Fibroblast of mammary gland (primary cell): ENCODE measurements around the gene CSF2RB.

ENCODE experiments used
- DNase-seq: peaks from one replicate; pipeline ENCODE4 v3.0.0-alpha.2; 2010; ENCODE audit warnings: low read depth
- H3K4me3 ChIP-seq: 2 replicates; pipeline ENCODE4 v1.5.1; 2011; ENCODE audit warnings: low read depth, mild to moderate bottlenecking, low read length, moderate library complexity; ENCODE audit not compliant: control insufficient read depth
- TF ChIP-seq, protein P1 (sequence below): conservative IDR thresholded peaks from 2 replicates; pipeline ENCODE4 v1.5.1; 2011; ENCODE audit warnings: low read depth, low read length, inconsistent platforms; ENCODE audit not compliant: control insufficient read depth, insufficient read depth

CSF2RB gene

GRCh38 chr22:36886016-36886415 lies 27.4 kb upstream of the CSF2RB start:
- H3K4me3 ChIP-seq: no peak overlapping the region
- TF ChIP-seq, protein P1, sequence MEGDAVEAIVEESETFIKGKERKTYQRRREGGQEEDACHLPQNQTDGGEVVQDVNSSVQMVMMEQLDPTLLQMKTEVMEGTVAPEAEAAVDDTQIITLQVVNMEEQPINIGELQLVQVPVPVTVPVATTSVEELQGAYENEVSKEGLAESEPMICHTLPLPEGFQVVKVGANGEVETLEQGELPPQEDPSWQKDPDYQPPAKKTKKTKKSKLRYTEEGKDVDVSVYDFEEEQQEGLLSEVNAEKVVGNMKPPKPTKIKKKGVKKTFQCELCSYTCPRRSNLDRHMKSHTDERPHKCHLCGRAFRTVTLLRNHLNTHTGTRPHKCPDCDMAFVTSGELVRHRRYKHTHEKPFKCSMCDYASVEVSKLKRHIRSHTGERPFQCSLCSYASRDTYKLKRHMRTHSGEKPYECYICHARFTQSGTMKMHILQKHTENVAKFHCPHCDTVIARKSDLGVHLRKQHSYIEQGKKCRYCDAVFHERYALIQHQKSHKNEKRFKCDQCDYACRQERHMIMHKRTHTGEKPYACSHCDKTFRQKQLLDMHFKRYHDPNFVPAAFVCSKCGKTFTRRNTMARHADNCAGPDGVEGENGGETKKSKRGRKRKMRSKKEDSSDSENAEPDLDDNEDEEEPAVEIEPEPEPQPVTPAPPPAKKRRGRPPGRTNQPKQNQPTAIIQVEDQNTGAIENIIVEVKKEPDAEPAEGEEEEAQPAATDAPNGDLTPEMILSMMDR: no peak

GRCh38 chr22:36887162-36887561 lies 26.3 kb upstream of the CSF2RB start:
- TF ChIP-seq, protein P1: no peak
- no peak overlapping the region for H3K4me3 ChIP-seq
- no peak for DNase-seq

More at GRCh38 chr22:36886016-36886415, 27.4 kb upstream of the CSF2RB start:
- no peak for DNase-seq

GRCh38 chr22:36891646-36892045 lies 21.8 kb upstream of the CSF2RB start:
- TF ChIP-seq, protein P1: no peak
- H3K4me3 ChIP-seq: no peak overlapping the region
- DNase-seq: no peak

DNA sequence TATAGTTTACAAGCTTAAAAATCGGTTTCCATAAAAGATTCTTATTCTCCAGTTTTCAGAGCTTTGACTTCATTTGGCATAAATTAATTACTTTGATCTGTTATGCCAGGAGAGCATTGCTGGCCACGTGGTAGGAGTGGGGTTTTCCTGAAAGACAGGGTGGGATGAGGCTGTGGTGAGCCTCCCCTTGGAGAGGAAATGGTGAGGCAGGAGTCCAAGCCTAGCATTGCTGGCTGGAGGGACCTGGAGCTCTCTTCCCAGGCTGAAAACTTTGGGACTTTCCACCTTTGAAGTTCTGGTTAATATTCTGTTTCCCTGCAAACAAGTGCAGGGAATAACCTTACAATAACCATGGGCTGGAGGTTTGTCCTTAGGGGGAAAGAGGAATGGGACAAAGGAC lies 21.1 kb upstream of the CSF2RB start:
- no peak overlapping the region for H3K4me3 ChIP-seq
- no peak for DNase-seq
- TF ChIP-seq, protein P1: no peak

DNA sequence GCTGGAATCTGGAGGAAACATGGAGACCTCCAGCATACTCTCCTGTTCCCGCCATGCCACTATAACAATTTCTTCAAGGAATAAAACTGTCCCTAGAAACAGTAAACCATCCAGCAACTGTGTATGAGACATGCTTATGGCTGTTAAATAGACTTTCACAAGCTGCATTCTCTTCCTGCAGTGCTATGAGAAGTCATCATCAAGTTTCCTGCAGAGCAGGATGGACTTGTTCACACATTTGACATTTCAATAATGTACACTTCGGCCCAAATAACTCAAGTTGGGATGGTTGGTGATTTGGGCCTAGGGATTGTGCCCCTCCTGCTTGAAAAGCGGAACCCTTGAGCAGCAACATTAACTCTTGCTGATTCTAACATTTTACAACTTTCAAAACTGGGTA lies 20.2 kb upstream of the CSF2RB start:
- DNase-seq: no peak
- TF ChIP-seq, protein P1: no peak
- H3K4me3 ChIP-seq: no peak overlapping the region

GRCh38 chr22:36894266-36894665 lies 19.2 kb upstream of the CSF2RB start:
- H3K4me3 ChIP-seq: no peak overlapping the region
- TF ChIP-seq, protein P1: no peak
- no peak for DNase-seq

DNA sequence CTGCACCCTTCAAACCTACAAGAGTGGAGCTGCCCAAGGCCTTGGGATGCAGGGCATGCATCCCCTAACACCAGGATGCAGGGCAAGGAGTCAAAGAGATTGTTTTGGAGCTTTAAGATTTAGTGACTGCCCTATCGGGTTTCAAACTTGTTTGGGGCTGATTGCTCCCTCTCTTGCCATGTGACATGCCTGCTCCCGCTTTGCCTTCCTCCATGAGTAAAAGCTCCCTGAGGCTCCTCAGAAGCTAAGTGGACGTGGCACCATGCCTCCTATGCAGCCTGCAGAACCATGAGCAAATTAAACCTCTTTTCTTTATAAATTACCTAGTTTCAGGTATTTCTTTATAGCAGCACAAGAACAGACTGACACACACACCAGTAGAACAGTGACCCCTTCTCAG lies 15.8 kb upstream of the CSF2RB start:
- H3K4me3 ChIP-seq: no peak overlapping the region
- no peak for DNase-seq
- TF ChIP-seq, protein P1: no peak
